OCI-LY1 (cell line): ENCODE measurements around the gene CCDC172.
"Not testable (repeated sequence)": the region's sequence is repeated elsewhere in the genome, so short reads cannot be mapped to it uniquely, and the experiment has no call there.

ENCODE experiments used
- H2AFZ ChIP-seq: fragments of 200-600 bp; sonication (generic), shearing (Covaris generic); 2 replicates; pipeline ENCODE4 v1.6.0; 2014; ENCODE audit warnings: antibody characterized with exemption, mild to moderate bottlenecking, low read length
- H3F3A ChIP-seq: fragments of 200-600 bp; sonication (generic), shearing (Covaris generic); 2 replicates; pipeline ENCODE4 v1.6.0; 2014; ENCODE audit warnings: mild to moderate bottlenecking, antibody characterized with exemption, low read length, moderate library complexity; ENCODE audit not compliant: insufficient read depth
- H3K27ac ChIP-seq: fragments of 200-600 bp; sonication (generic); 2 replicates; pipeline ENCODE4 v1.5.1; 2014; ENCODE audit warnings: low read length, mixed run types, mild to moderate bottlenecking, low read depth; ENCODE audit not compliant: poor library complexity, severe bottlenecking
- H3K27me3 ChIP-seq: fragments of 200-600 bp; sonication (generic); 2 replicates; pipeline ENCODE4 v1.6.0; 2014; ENCODE audit warnings: antibody characterized with exemption, mild to moderate bottlenecking, low read length, moderate library complexity; ENCODE audit not compliant: insufficient read depth
- H3K36me3 ChIP-seq: fragments of 200-600 bp; sonication (generic); 2 replicates; pipeline ENCODE4 v1.6.1; 2014; ENCODE audit warnings: mild to moderate bottlenecking, antibody characterized with exemption, low read length, moderate library complexity, mixed read lengths; ENCODE audit not compliant: insufficient read depth
- H3K4me1 ChIP-seq: fragments of 200-600 bp; sonication (generic); 2 replicates; pipeline ENCODE4 v1.5.1; 2014; ENCODE audit warnings: mild to moderate bottlenecking, low read length, moderate library complexity; ENCODE audit not compliant: insufficient read depth, severe bottlenecking
- H3K4me2 ChIP-seq: fragments of 200-600 bp; sonication (generic), shearing (Covaris generic); 2 replicates; pipeline ENCODE4 v1.6.1; 2014; ENCODE audit warnings: low read length
- H3K4me3 ChIP-seq: fragments of 200-600 bp; sonication (generic); 2 replicates; pipeline ENCODE4 v1.5.1; 2014; ENCODE audit warnings: low read length, low read depth, mild to moderate bottlenecking, mixed read lengths; ENCODE audit not compliant: poor library complexity, severe bottlenecking
- H3K79me2 ChIP-seq: fragments of 200-600 bp; shearing (Covaris generic); 2 replicates; pipeline ENCODE4 v1.6.1; 2016; ENCODE audit warnings: mixed run types, low read length, mixed read lengths; ENCODE audit not compliant: insufficient read depth
- H3K9ac ChIP-seq: fragments of 200-600 bp; sonication (generic), shearing (Covaris generic); 2 replicates; pipeline ENCODE4 v1.6.1; 2014; ENCODE audit warnings: mild to moderate bottlenecking, low read length, mixed read lengths
- H3K9me2 ChIP-seq: fragments of 200-600 bp; sonication (generic), shearing (Covaris generic); 2 replicates; pipeline ENCODE4 v1.6.1; 2014; ENCODE audit warnings: low read depth, mild to moderate bottlenecking, low read length, mixed read lengths
- H3K9me3 ChIP-seq: fragments of 200-600 bp; shearing (Covaris generic); 2 replicates; pipeline ENCODE4 v1.6.1; 2014; ENCODE audit warnings: low read length, mixed read lengths
- H4K20me1 ChIP-seq: fragments of 200-600 bp; sonication (generic), shearing (Covaris generic); 2 replicates; pipeline ENCODE4 v1.6.0; 2016; ENCODE audit warnings: mild to moderate bottlenecking, low read length; ENCODE audit not compliant: insufficient read depth
- CTCF ChIP-seq: fragments of 200-600 bp; sonication (generic), shearing (Covaris generic); IDR thresholded peaks from 2 replicates; pipeline ENCODE4 v1.5.1; 2017; ENCODE audit warnings: mild to moderate bottlenecking, antibody characterized with exemption, low read length, moderate library complexity, mixed read lengths
- EZH2 ChIP-seq: fragments of 200-600 bp; sonication (generic), shearing (Covaris generic); IDR thresholded peaks from 2 replicates; pipeline ENCODE4 v1.8.0; 2017; ENCODE audit warnings: borderline replicate concordance, mixed run types, mild to moderate bottlenecking, antibody characterized with exemption, low read length, moderate library complexity, mixed read lengths

CCDC172 gene

GRCh38 chr10:116385994-116386809 lies 62.0 kb downstream of the CCDC172 start:
- Histone ChIP-seq H3K9me3 (no peaks in the 10 kb centered on the region), H3K9ac (no peak overlapping the region), H3K4me1 (no peaks in the 10 kb centered on the region), H3K79me2 (no peaks in the 10 kb centered on the region), H3K27ac (no peak overlapping the region), H3K27me3 (no peaks in the 10 kb centered on the region), H4K20me1 (no peaks in the 10 kb centered on the region), H3F3A (no peaks in the 10 kb centered on the region), H3K4me3 (no peak overlapping the region), H3K9me2 (no peaks in the 10 kb centered on the region), H2AFZ (no peak overlapping the region), H3K4me2 (no peak overlapping the region), H3K36me3 (no peaks in the 10 kb centered on the region)
- peak; percentile 57; the same call in 1 of the 2 replicates for TF ChIP-seq CTCF
- no peak for TF ChIP-seq EZH2

- not testable (repeated sequence) for H3K4me2 ChIP-seq, H2AFZ ChIP-seq, H3K4me1 ChIP-seq, H3K9me2 ChIP-seq, H3K9me3 ChIP-seq, H4K20me1 ChIP-seq, H3K4me3 ChIP-seq, H3K79me2 ChIP-seq, H3K27me3 ChIP-seq, H3K9ac ChIP-seq, H3K27ac ChIP-seq, H3K36me3 ChIP-seq, H3F3A ChIP-seq
These were observed 69.1 kb downstream of the CCDC172 start for GRCh38 chr10:116393246-116393831.

- Histone ChIP-seq H3K79me2 (no peaks in the 10 kb centered on the region), H3K36me3 (no peaks in the 10 kb centered on the region), H4K20me1 (no peaks in the 10 kb centered on the region), H3K9me3 (no peaks in the 10 kb centered on the region), H2AFZ (no peak overlapping the region), H3K4me3 (no peak overlapping the region), H3K9me2 (no peaks in the 10 kb centered on the region), H3K27ac (no peak overlapping the region), H3K4me1 (no peaks in the 10 kb centered on the region), H3F3A (no peaks in the 10 kb centered on the region), H3K9ac (no peak overlapping the region), H3K4me2 (no peak overlapping the region), H3K27me3 (no peaks in the 10 kb centered on the region)
- TF ChIP-seq CTCF (no peak), EZH2 (no peak)
These were observed 71.2 kb downstream of the CCDC172 start for GRCh38 chr10:116395223-116395985.
